ENCODE data around the gene HOXA3. TPM values are rescaled to one million over a fixed set of nuclear protein-coding genes. Genes with fewer than 3 reads are reported as not detected.

Gene HOXA3
- total RNA-seq, 1 experiment from 2014 or later: not detected

GRCh38 chr7:27101171-27101956 lies 51.0 kb downstream of the HOXA3 start:
- no peak for TF ChIP-seq CTCF (conservative IDR thresholded peaks at IDR 0.05)
- Histone ChIP-seq H2AK5ac (ENCODE audit: insufficient read length, low read length) (no peak overlapping the region), H3K9ac (ENCODE audit: extremely low read depth, insufficient read length, low read length) (no peak overlapping the region), H3K56ac (ENCODE audit: insufficient read length, low read depth, low read length) (no peak overlapping the region), H3K79me1 (ENCODE audit: insufficient read depth, low read depth, low read length, poor library complexity, severe bottlenecking) (no peaks in the 10 kb centered on the region), H3K4me1 (ENCODE audit: insufficient read depth, low read length) (no peaks in the 10 kb centered on the region), H2BK120ac (ENCODE audit: low read depth, low read length, poor library complexity, severe bottlenecking) (no peak overlapping the region), H2BK12ac (ENCODE audit: insufficient read length, low read depth, low read length) (no peak overlapping the region), H2BK5ac (ENCODE audit: insufficient read length, low read length) (no peak overlapping the region), H2BK20ac (ENCODE audit: low read depth, low read length, poor library complexity, severe bottlenecking) (no peak overlapping the region), H4K91ac (ENCODE audit: insufficient read length, low read depth, low read length) (no peak overlapping the region), H4K20me1 (ENCODE audit: control insufficient read depth, insufficient read depth, insufficient read length) (peaks cover 2% of the 10 kb centered on the region), H3K18ac (ENCODE audit: insufficient read length, low read depth, low read length) (no peak overlapping the region), H3K4me2 (ENCODE audit: insufficient read depth, insufficient read length, low read length) (peak overlapping the region; percentile 6), H3K79me2 (ENCODE audit: insufficient read depth, low read length) (no peaks in the 10 kb centered on the region), H3K27ac (ENCODE audit: insufficient read length, low read depth, low read length) (no peak overlapping the region), H2AFZ (ENCODE audit: low read length) (no peak overlapping the region), H3K9me3 (ENCODE audit: control insufficient read depth, low read depth, low read length) (no peaks in the 10 kb centered on the region), H4K5ac (ENCODE audit: insufficient read length, low read depth, low read length) (no peak overlapping the region), H3K23ac (ENCODE audit: insufficient read length, low read depth, low read length) (no peak overlapping the region), H3K23me2 (ENCODE audit: insufficient read length, low read depth, low read length, poor library complexity, severe bottlenecking) (no peaks in the 10 kb centered on the region), H3K4ac (ENCODE audit: low read depth, low read length) (no peak overlapping the region), H4K8ac (replicated peaks; ENCODE audit: insufficient read length, low read depth, low read length) (no peak overlapping the region), H3K14ac (ENCODE audit: insufficient read depth, low read length) (no peak overlapping the region), H3T11ph (ENCODE audit: low read length) (no peak overlapping the region), H2BK15ac (ENCODE audit: low read depth, low read length) (no peak overlapping the region), H3K27me3 (ENCODE audit: insufficient read depth, low read length) (peaks cover 97% of the 10 kb centered on the region)
- peaks cover 100% of the 10 kb centered on the region for H3K27me3 Mint-ChIP-seq (ENCODE audit: low read depth)
- WGBS (ENCODE audit: extremely low coverage, insufficient read length, low lambda C conversion rate): no CpG with 5 or more reads among the region's 25 CpGs
- peak overlapping the region in 1 of 2 experiments; percentile 58; a peak in 3 of 5 replicates for H3K4me3 Mint-ChIP-seq
- H3K36me3 Mint-ChIP-seq (ENCODE audit: insufficient read depth in 1 of 3, low read depth in 3 of 3): no peaks in the 10 kb centered on the region
- H3K27ac Mint-ChIP-seq: no peak overlapping the region
- no peak for DNase-seq
- H3K9me3 Mint-ChIP-seq: peaks cover 8 to 22% of the 10 kb centered on the region in 2 experiments
- H3K4me1 Mint-ChIP-seq: peaks cover 21 to 54% of the 10 kb centered on the region in 2 experiments

Data from H9 (cell line).